Breast epithelium (tissue), 3 donors: ENCODE results near the gene TJP1.

Source experiments
- CTCF ChIP-seq, 3 donors: fragments of 450-650 bp; IDR thresholded peaks; one replicate each; pipeline ENCODE4 v1.5.1; 2016 to 2017; ENCODE audit warnings: antibody characterized with exemption in 3 of 3, mild to moderate bottlenecking in 3 of 3, moderate library complexity in 3 of 3
- POLR2A ChIP-seq: fragments of 450-650 bp; IDR thresholded peaks from one replicate; pipeline ENCODE4 v1.6.1; 2016; ENCODE audit warnings: antibody characterized with exemption, mild to moderate bottlenecking, moderate library complexity

GRCh38 chr15:29773816-29774215 is 48.5 kb downstream of the TJP1 start:
- TF ChIP-seq POLR2A, result no peak
- TF ChIP-seq CTCF (IDR thresholded peaks at IDR 0.05), result no peak
